NCI-H345 treated with DMSO at 0.1 percent for 48 hours (cell line): ENCODE data around the gene ARHGEF3.

ENCODE experiments used
- DNase-seq: peaks from one replicate; lab custom pipeline; 2025; ENCODE audit not compliant: unreplicated experiment; lab: John Stamatoyannopoulos, UW

Gene ARHGEF3

GRCh38 chr3:56691165-56692000 lies 110.4 kb downstream of the ARHGEF3 start:
- no peak for DNase-seq

GRCh38 chr3:56689303-56689702 lies 112.4 kb downstream of the ARHGEF3 start:
- DNase-seq: no peak

GRCh38 chr3:56688191-56688590 lies 113.6 kb downstream of the ARHGEF3 start:
- no peak for DNase-seq

GRCh38 chr3:56684029-56684428 lies 117.7 kb downstream of the ARHGEF3 start:
- DNase-seq: no peak

- peak; percentile 49 for DNase-seq
These were observed 118.5 kb downstream of the ARHGEF3 start, which contains the start of gene TASOR for GRCh38 chr3:56683122-56683817. Gene TASOR, minus strand, starts transcription at chr3:56683265. Its CDS starts 259 bp downstream, at chr3:56683006.

- DNase-seq: peak; percentile 19
These were observed 119.2 kb downstream of the ARHGEF3 start for GRCh38 chr3:56682462-56683121.

GRCh38 chr3:56681984-56682461 lies 119.7 kb downstream of the ARHGEF3 start:
- DNase-seq: peak; percentile 21

- no peak for DNase-seq
These were observed 121.6 kb downstream of the ARHGEF3 start for GRCh38 chr3:56680054-56680580.
